Sigmoid colon (tissue), 4 donors: ENCODE data around the gene SERPING1.

Source experiments
- CTCF ChIP-seq, 4 experiments: fragments of 450-650 bp in 3 of 4; fragments of 200-600 bp in 1 of 4; IDR thresholded peaks; one replicate each; pipeline ENCODE4 v1.5.1; 2016 to 2019; ENCODE audit warnings: antibody characterized with exemption in 4 of 4, mild to moderate bottlenecking in 3 of 4, moderate library complexity in 2 of 4
- POLR2A ChIP-seq, 2 donors: fragments of 450-650 bp; IDR thresholded peaks; one replicate each; pipeline ENCODE4 v1.6.1; 2016; ENCODE audit warnings: antibody characterized with exemption in 2 of 2, mild to moderate bottlenecking in 2 of 2, moderate library complexity in 2 of 2
- POLR2AphosphoS5 ChIP-seq, 4 donors: sonication (generic); formaldehyde crosslinking; IDR thresholded peaks; one replicate each; pipeline ENCODE4 v1.6.1; 2017; ENCODE audit warnings: antibody characterized with exemption in 4 of 4

GRCh38 chr11:57566905-57567514 lies 30.5 kb upstream of the SERPING1 start:
- TF ChIP-seq POLR2A (IDR thresholded peaks at IDR 0.05), result no peak
- TF ChIP-seq CTCF (IDR thresholded peaks at IDR 0.05), result no peak
- TF ChIP-seq POLR2AphosphoS5 (IDR thresholded peaks at IDR 0.05), result no peak
